ENCODE data around the gene ADNP.

ADNP gene

DNA sequence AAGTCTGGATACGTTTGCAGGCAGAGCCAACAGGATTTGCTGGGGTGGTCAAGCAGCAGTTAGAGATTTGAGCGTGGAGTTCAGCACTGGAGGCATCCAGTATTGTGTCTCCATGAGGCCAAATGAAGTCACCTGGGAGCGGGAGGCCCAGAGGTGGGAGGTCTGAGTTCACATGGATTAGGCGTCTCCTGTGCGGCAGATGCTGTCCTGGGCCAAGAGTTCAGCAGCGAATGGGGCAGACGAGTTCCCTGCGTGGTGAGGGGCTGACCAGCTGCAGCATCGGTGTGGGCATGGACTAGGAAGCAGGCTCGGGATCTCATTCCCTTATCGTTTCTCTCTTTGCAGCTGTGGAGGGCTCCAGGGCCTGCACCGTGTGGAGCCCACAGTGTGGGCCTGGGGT, 70.2 kb downstream of the ADNP start:
- H2BK12ac ChIP-seq (ENCODE audit: low read length): no peak overlapping the region
- no peak overlapping the region for H4K12ac ChIP-seq (ENCODE audit: low read depth, low read length)
- H3K27ac ChIP-seq (ENCODE audit: low read depth, low read length): no peak overlapping the region
- H3K23ac ChIP-seq (ENCODE audit: low read length): no peak overlapping the region
- no peak overlapping the region for H4K8ac ChIP-seq (ENCODE audit: low read depth, low read length)
- no CpG with 5 or more reads among the region's 12 CpGs for WGBS (ENCODE audit: extremely low coverage, insufficient coverage, insufficient read length)
- no peaks in the 10 kb centered on the region for H3K27me3 ChIP-seq (ENCODE audit: insufficient read depth, low read length)
- H3K9me3 ChIP-seq (ENCODE audit: insufficient read depth, low read depth, low read length): no peaks in the 10 kb centered on the region
- H3K14ac ChIP-seq (ENCODE audit: low read length): no peak overlapping the region
- H2BK5ac ChIP-seq (ENCODE audit: low read depth, low read length, poor library complexity): no peak overlapping the region
- no peak for DNase-seq
- no peak overlapping the region for H3K4me3 ChIP-seq (ENCODE audit: low read depth, low read length)
- no peaks in the 10 kb centered on the region for H3K36me3 ChIP-seq (ENCODE audit: control insufficient read depth in 1 of 2, insufficient read depth in 2 of 2, low read length in 2 of 2)
- no peak overlapping the region for H4K91ac ChIP-seq (ENCODE audit: low read depth, low read length)
- no peaks in the 10 kb centered on the region for H3K79me2 ChIP-seq (ENCODE audit: control insufficient read depth, insufficient read depth, low read length, poor library complexity)
- H2BK120ac ChIP-seq (ENCODE audit: insufficient read depth, low read length, poor library complexity): no peak overlapping the region
- no peaks in the 10 kb centered on the region for H3K79me1 ChIP-seq (ENCODE audit: low read length)
- peaks cover 0 to 3% of the 10 kb centered on the region in 2 experiments for H3K4me1 ChIP-seq (ENCODE audit: control insufficient read depth in 1 of 2, insufficient read depth in 2 of 2, low read length in 2 of 2)
- no peak overlapping the region for H2AK5ac ChIP-seq (ENCODE audit: low read length)
- no peak overlapping the region for H3K4ac ChIP-seq (ENCODE audit: low read depth, low read length)
- H3K4me2 ChIP-seq (ENCODE audit: low read length): no peak overlapping the region
- no peak overlapping the region for H2AFZ ChIP-seq (ENCODE audit: insufficient read depth, low read length, poor library complexity)
- H3K18ac ChIP-seq (ENCODE audit: low read length): no peak overlapping the region
- no peak overlapping the region for H3K9ac ChIP-seq (ENCODE audit: low read length)

DNA sequence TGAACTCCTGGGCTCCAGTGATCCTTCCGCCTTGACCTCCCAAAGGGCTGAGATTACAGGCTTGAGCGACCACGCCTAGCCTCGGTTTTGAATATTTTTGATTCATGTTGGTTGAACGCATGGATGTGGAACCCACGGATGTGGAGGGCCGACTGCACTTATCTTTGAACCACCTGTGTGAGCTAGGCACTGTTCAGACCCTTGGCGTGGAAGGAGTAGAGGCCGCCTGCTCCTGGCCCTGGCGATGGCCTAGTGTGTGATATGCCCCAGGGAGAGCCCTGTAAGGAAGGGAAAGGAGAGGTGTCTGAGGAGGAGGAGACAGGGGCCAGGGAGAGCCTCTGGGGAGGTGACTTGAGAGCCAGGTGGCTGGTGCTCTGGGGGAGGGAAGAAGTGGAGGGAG, 72.1 kb downstream of the ADNP start:
- H3K14ac ChIP-seq (ENCODE audit: low read length): no peak overlapping the region
- no peak overlapping the region for H4K8ac ChIP-seq (ENCODE audit: low read depth, low read length)
- peaks cover 3 to 6% of the 10 kb centered on the region in 2 experiments for H3K4me1 ChIP-seq (ENCODE audit: control insufficient read depth in 1 of 2, insufficient read depth in 2 of 2, low read length in 2 of 2)
- no peak overlapping the region for H3K4ac ChIP-seq (ENCODE audit: low read depth, low read length)
- peaks cover 5% of the 10 kb centered on the region for H3K9me3 ChIP-seq (ENCODE audit: insufficient read depth, low read depth, low read length)
- H2BK12ac ChIP-seq (ENCODE audit: low read length): no peak overlapping the region
- peak overlapping the region; percentile 28 for H2AK5ac ChIP-seq (ENCODE audit: low read length)
- no peak overlapping the region for H2AFZ ChIP-seq (ENCODE audit: insufficient read depth, low read length, poor library complexity)
- H4K12ac ChIP-seq (ENCODE audit: low read depth, low read length): no peak overlapping the region
- WGBS (ENCODE audit: extremely low coverage, insufficient coverage, insufficient read length): no CpG with 5 or more reads among the region's 10 CpGs
- no peaks in the 10 kb centered on the region for H3K79me2 ChIP-seq (ENCODE audit: control insufficient read depth, insufficient read depth, low read length, poor library complexity)
- no peak for DNase-seq
- no peak overlapping the region for H2BK5ac ChIP-seq (ENCODE audit: low read depth, low read length, poor library complexity)
- no peak overlapping the region for H4K91ac ChIP-seq (ENCODE audit: low read depth, low read length)
- H3K23ac ChIP-seq (ENCODE audit: low read length): no peak overlapping the region
- no peak overlapping the region for H2BK120ac ChIP-seq (ENCODE audit: insufficient read depth, low read length, poor library complexity)
- no peak overlapping the region for H3K27ac ChIP-seq (ENCODE audit: low read depth, low read length)
- H3K4me3 ChIP-seq (ENCODE audit: low read depth, low read length): no peak overlapping the region
- no peak overlapping the region for H3K4me2 ChIP-seq (ENCODE audit: low read length)
- H3K36me3 ChIP-seq (ENCODE audit: control insufficient read depth in 1 of 2, insufficient read depth in 2 of 2, low read length in 2 of 2): no peaks in the 10 kb centered on the region
- no peaks in the 10 kb centered on the region for H3K27me3 ChIP-seq (ENCODE audit: insufficient read depth, low read length)
- H3K9ac ChIP-seq (ENCODE audit: low read length): no peak overlapping the region
- no peaks in the 10 kb centered on the region for H3K79me1 ChIP-seq (ENCODE audit: low read length)
- no peak overlapping the region for H3K18ac ChIP-seq (ENCODE audit: low read length)

DNA sequence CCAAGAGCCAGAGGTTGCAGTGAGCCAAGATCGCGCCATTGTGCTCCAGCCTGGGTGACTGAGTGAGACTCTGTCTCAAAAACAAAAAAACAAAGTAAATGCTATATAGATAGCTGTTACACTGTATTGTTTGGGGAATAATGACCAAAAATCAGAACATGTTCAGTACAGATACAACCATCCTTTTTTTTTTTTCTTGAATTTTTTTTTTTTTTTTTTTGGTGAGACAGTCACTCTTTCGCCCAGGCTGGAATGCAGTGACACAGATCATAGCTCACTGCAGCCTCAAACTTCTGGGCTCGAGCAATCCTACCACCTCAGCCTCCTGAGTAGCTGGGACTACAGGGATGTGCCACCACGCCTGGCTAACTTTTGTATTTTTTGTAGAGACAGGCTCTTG, 72.7 kb downstream of the ADNP start:
- Histone ChIP-seq H3K9me3 (ENCODE audit: insufficient read depth, low read depth, low read length) (peaks cover 5% of the 10 kb centered on the region), H4K8ac (ENCODE audit: low read depth, low read length) (no peak overlapping the region), H3K27ac (ENCODE audit: low read depth, low read length) (no peak overlapping the region), H3K36me3 (ENCODE audit: control insufficient read depth in 1 of 2, insufficient read depth in 2 of 2, low read length in 2 of 2) (no peaks in the 10 kb centered on the region), H3K4me3 (ENCODE audit: low read depth, low read length) (no peak overlapping the region), H3K14ac (ENCODE audit: low read length) (no peak overlapping the region), H2AFZ (ENCODE audit: insufficient read depth, low read length, poor library complexity) (no peak overlapping the region), H2BK120ac (ENCODE audit: insufficient read depth, low read length, poor library complexity) (no peak overlapping the region), H4K12ac (ENCODE audit: low read depth, low read length) (no peak overlapping the region), H2AK5ac (ENCODE audit: low read length) (no peak overlapping the region), H3K79me2 (ENCODE audit: control insufficient read depth, insufficient read depth, low read length, poor library complexity) (no peaks in the 10 kb centered on the region), H3K23ac (ENCODE audit: low read length) (no peak overlapping the region), H2BK5ac (ENCODE audit: low read depth, low read length, poor library complexity) (no peak overlapping the region), H3K79me1 (ENCODE audit: low read length) (no peaks in the 10 kb centered on the region), H2BK12ac (ENCODE audit: low read length) (no peak overlapping the region), H3K27me3 (ENCODE audit: insufficient read depth, low read length) (no peaks in the 10 kb centered on the region), H3K18ac (ENCODE audit: low read length) (no peak overlapping the region), H3K4me2 (ENCODE audit: low read length) (no peak overlapping the region), H4K91ac (ENCODE audit: low read depth, low read length) (no peak overlapping the region), H3K4ac (ENCODE audit: low read depth, low read length) (no peak overlapping the region), H3K4me1 (ENCODE audit: control insufficient read depth in 1 of 2, insufficient read depth in 2 of 2, low read length in 2 of 2) (peaks cover 3 to 6% of the 10 kb centered on the region in 2 experiments), H3K9ac (ENCODE audit: low read length) (no peak overlapping the region)
- no peak for DNase-seq
- no CpG with 5 or more reads among the region's 5 CpGs for WGBS (ENCODE audit: extremely low coverage, insufficient coverage, insufficient read length)

DNA sequence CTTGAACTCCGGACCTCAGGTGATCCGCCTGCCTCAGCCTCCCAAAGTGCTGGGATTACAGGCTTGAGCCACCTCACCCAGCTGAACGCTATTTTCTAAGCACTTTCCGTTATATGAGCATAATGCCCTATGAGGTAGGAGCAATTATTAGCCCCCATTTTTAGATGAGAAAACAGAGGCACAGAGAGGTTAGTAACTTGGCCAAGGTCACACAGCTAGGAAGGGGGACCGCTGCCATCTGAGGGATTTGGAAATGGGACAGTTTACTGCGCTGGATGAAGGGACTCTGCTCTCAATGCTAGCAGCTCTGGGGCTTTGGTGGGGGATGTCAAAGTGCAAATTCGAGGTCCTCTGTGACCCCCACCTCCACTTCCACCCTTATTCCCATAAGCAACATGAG, 73.9 kb downstream of the ADNP start:
- Histone ChIP-seq H3K4me2 (ENCODE audit: low read length) (no peak overlapping the region), H2AK5ac (ENCODE audit: low read length) (no peak overlapping the region), H3K79me1 (ENCODE audit: low read length) (no peaks in the 10 kb centered on the region), H3K9ac (ENCODE audit: low read length) (no peak overlapping the region), H3K4me3 (ENCODE audit: low read depth, low read length) (no peak overlapping the region), H2BK5ac (ENCODE audit: low read depth, low read length, poor library complexity) (no peak overlapping the region), H3K4me1 (ENCODE audit: control insufficient read depth in 1 of 2, insufficient read depth in 2 of 2, low read length in 2 of 2) (peaks cover 3 to 6% of the 10 kb centered on the region in 2 experiments), H3K23ac (ENCODE audit: low read length) (no peak overlapping the region), H4K8ac (ENCODE audit: low read depth, low read length) (no peak overlapping the region), H3K4ac (ENCODE audit: low read depth, low read length) (no peak overlapping the region), H3K18ac (ENCODE audit: low read length) (no peak overlapping the region), H3K27me3 (ENCODE audit: insufficient read depth, low read length) (no peaks in the 10 kb centered on the region), H3K36me3 (ENCODE audit: control insufficient read depth in 1 of 2, insufficient read depth in 2 of 2, low read length in 2 of 2) (no peaks in the 10 kb centered on the region), H3K79me2 (ENCODE audit: control insufficient read depth, insufficient read depth, low read length, poor library complexity) (no peaks in the 10 kb centered on the region), H2BK12ac (ENCODE audit: low read length) (no peak overlapping the region), H4K12ac (ENCODE audit: low read depth, low read length) (no peak overlapping the region), H2AFZ (ENCODE audit: insufficient read depth, low read length, poor library complexity) (no peak overlapping the region), H3K9me3 (ENCODE audit: insufficient read depth, low read depth, low read length) (peaks cover 5% of the 10 kb centered on the region), H4K91ac (ENCODE audit: low read depth, low read length) (no peak overlapping the region), H3K14ac (ENCODE audit: low read length) (no peak overlapping the region), H3K27ac (ENCODE audit: low read depth, low read length) (no peak overlapping the region), H2BK120ac (ENCODE audit: insufficient read depth, low read length, poor library complexity) (no peak overlapping the region)
- WGBS (ENCODE audit: extremely low coverage, insufficient coverage, insufficient read length): no CpG with 5 or more reads among the region's 7 CpGs
- DNase-seq: no peak

Data from trophoblast cell (in vitro differentiated cells and primary cell).